GM18517 (cell line): ENCODE results near the gene OR2AG2.

Source experiments
- ATAC-seq: cut with Tn5 transposase; IDR thresholded peaks from one replicate; pipeline ENCODE4 v1.9.1; 2021; ENCODE audit warnings: mild to moderate bottlenecking, moderate library complexity; ENCODE audit not compliant: unreplicated experiment

The OR2AG2 gene

GRCh38 chr11:6742260-6742659 is 29.5 kb downstream of the OR2AG2 start:
- ATAC-seq = no peak

- no peak for ATAC-seq
Observed at GRCh38 chr11:6738590-6738989, 33.2 kb downstream of the OR2AG2 start.

DNA sequence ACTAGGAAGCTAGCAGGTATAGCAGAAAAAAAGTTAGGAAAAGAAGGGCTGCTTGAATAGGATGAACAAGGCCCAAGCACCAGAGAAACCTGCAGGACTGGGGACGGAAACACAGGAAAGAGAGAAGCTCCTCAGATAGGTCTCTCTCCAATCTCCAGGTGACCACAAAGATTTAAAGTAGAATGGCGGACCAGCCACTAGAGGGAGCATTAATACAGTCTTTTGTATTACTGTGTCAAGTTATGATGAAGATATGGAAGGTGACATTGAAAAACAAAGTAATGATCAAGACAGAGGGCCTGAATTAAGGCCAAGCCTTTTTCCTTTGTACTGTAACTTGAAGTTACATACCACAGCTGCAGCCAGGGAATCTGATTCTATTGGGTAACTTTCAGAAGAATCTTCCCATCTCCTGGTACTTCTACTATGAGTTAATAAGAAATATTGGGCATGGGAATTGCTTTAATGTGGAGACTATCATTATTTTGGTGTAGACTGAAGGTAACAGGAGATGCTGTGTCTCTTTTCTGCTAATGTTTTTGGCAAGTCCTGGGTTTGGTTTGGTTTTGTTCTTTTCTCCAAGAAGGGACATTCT is 33.8 kb downstream of the OR2AG2 start:
- peak; percentile 93 for ATAC-seq

DNA sequence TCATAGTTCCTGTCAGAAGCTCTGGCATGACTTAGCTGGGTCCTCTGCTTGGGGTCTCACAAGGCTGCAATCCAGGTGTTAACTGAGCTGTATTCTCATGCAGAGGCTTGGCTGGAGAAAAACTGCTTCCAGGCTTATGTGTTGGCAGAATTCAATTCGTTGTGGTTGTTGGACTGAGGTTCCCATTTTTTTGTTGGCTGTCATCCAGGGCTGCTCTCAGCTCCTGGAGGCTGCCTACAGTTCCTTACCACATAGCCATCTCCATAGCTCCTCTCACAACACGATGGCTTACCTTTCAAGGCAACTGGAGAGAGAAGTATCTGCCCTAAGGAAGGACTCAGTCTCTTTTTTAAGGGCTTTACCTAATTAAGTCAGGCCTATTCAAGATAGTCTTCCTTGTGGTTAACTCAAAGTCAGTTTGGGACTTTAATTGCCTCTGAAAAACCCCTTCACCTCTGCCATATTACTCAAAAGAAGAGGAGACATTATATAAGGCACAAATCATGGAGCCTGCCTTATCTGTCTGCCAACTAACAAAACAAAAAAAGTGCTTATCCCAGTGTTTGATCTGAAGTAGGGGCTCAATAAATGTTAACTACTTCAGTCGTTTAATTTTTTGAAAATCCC is 35.2 kb downstream of the OR2AG2 start:
- ATAC-seq = no peak

GRCh38 chr11:6735306-6735705 is 36.5 kb downstream of the OR2AG2 start:
- no peak for ATAC-seq

DNA sequence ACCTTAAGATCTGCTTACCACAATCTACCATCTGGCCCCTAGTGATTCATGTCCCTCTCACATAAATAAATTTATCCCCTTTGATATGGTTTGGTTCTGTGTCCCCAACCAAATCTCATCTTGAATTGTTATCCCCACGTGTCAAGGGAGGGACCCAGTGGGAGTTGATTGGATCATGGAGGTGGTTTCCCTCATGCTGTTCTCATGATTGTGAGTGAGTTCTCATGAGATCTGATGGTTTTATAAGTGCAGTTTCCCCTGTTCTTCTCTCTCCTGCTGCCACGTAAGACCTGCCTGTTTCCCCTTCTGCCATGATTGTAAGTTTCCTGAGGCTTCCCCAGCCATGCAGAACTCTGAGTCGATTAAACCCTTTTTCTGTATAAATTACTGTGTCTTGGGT is 37.2 kb downstream of the OR2AG2 start:
- ATAC-seq = no peak

GRCh38 chr11:6733326-6734275 is 38.2 kb downstream of the OR2AG2 start:
- ATAC-seq = no peak

DNA sequence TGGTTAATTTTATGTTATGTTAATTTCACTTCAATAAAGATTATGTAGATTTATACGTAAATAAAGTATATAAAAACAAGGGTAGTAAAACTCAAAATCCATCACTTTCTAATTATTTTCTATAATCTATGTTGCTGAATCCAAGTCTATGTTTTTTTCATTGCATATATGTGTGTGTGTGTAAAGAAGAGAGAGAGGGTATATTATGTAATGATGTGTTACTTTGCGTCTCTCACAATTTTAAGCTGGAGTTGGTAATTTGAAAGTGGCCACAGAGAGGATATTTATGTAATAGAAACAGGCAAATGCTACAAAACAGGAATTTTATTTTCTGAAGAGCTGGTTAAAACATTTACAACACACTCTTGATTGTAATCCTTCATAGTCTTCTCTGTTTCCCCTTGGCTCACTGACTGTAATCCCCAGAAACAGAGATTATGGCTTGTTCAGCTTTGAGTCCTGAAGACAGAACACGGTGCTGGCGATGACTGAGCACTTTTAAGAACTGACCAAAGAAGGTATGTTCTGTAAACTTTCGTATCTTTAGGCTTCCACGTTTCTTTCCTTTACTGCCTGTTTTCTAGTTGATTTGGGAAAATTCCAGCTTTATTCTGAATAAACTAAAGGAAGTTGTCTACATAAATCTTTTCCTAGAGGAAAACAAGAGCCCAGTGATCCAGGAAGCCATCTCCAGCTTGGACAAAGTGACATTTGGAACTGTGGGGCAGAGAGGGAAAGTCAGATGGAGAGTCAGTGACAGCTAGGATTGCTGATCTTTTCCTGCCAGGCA is 43.6 kb downstream of the OR2AG2 start:
- no peak for ATAC-seq

- ATAC-seq = no peak
Observed at GRCh38 chr11:6725386-6725896, 46.3 kb downstream of the OR2AG2 start.

DNA sequence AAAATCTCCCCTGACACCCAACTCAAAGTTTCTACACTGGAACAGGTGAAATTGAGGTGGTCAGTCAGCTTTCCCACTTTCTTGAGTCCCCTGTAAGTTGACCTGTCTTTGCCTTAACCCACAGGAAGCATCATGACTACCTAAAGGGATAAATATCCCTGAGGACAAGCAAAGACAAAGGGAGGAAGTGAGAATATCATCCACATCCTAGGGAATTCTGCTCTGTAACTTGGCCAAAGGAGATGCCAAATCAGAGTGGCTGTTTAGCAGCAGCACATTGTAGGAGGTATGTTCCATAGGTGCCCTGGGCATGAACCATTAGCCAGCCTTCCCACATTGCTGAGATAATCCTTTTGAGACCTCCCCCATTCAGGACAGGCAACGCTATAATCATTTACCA is 47.8 kb downstream of the OR2AG2 start:
- no peak for ATAC-seq

GRCh38 chr11:6721343-6721742 is 50.4 kb downstream of the OR2AG2 start:
- ATAC-seq = no peak

GRCh38 chr11:6719576-6719975 is 52.2 kb downstream of the OR2AG2 start:
- no peak for ATAC-seq

GRCh38 chr11:6717426-6717825 is 54.4 kb downstream of the OR2AG2 start:
- no peak for ATAC-seq
